ENCODE data around the gene CBX1.
"Not testable (repeated sequence)": the region's sequence is repeated elsewhere in the genome, so short reads cannot be mapped to it uniquely, and the experiment has no call there.

The CBX1 gene

GRCh38 chr17:48122665-48123045, 21.4 kb upstream of the CBX1 start:
- DNase-seq: no peak

GRCh38 chr17:48121923-48122664, 20.8 kb upstream of the CBX1 start:
- no peak for DNase-seq

- no peak for DNase-seq
Observed at GRCh38 chr17:48113201-48113676, 12.0 kb upstream of the CBX1 start.

GRCh38 chr17:48111937-48112241, 10.6 kb upstream of the CBX1 start:
- no peak for DNase-seq

GRCh38 chr17:48110761-48111160, 9.5 kb upstream of the CBX1 start:
- no peak for DNase-seq

GRCh38 chr17:48107137-48108055, 6.1 kb upstream of the CBX1 start, which contains the start of gene SNX11:
SNX11 (plus strand) TSS chr17:48107766; CDS start chr17:48112044, 4,278 bp downstream.
- DNase-seq: peak; percentile 96

- DNase-seq: no peak
Observed at GRCh38 chr17:48106802-48107136, 5.5 kb upstream of the CBX1 start.

- DNase-seq: no peak
Observed at GRCh38 chr17:48104440-48104839, 3.2 kb upstream of the CBX1 start.

GRCh38 chr17:48102798-48103715, 1.8 kb upstream of the CBX1 start:
- no peak for DNase-seq

GRCh38 chr17:48102043-48102750, 919 bp upstream of the CBX1 start:
- DNase-seq: no peak

GRCh38 chr17:48100591-48101011, 677 bp downstream of the CBX1 start:
- DNase-seq: peak; percentile 70

GRCh38 chr17:48100160-48100559, 1.1 kb downstream of the CBX1 start:
- no peak for DNase-seq

GRCh38 chr17:48095611-48096010, 5.7 kb downstream of the CBX1 start:
- no peak for DNase-seq

GRCh38 chr17:48093341-48094045, 7.8 kb downstream of the CBX1 start:
- no peak for DNase-seq

- DNase-seq: no peak
Observed at GRCh38 chr17:48084932-48085331, 16.3 kb downstream of the CBX1 start.

GRCh38 chr17:48081858-48082257, 19.4 kb downstream of the CBX1 start:
- no peak for DNase-seq

- DNase-seq: not testable (repeated sequence)
Observed at GRCh38 chr17:48077152-48077551, 24.1 kb downstream of the CBX1 start.

GRCh38 chr17:48074322-48075081, 26.8 kb downstream of the CBX1 start:
- DNase-seq: peak; percentile 59

GRCh38 chr17:48073566-48074094, 27.6 kb downstream of the CBX1 start:
- not testable (repeated sequence) for DNase-seq

GRCh38 chr17:48072811-48073210, 28.5 kb downstream of the CBX1 start:
- DNase-seq: not testable (repeated sequence)

GRCh38 chr17:48071654-48072053, 29.6 kb downstream of the CBX1 start:
- DNase-seq: no peak
